ENCODE results near the gene TMEM63A.

The TMEM63A gene

DNA sequence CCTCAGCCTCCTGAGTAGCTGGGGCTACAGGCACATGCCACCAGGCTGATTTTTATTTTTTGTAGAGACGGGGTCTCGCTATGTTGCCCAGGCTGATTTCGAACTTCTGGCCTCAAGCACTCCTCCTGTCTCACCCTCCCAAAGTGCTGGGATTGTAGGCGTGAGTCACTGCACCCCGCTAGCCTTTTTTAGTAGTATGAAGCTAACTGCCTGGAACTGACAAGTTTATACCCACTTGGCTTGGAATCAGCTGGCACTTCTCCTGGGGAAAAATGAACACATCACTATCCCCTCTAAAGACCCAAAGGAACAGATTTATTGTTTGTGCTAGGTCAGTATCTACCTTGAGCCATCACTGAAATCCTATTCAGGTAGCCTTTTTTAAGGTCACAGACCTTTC lies 19.0 kb downstream of the TMEM63A start:
- DNase-seq = no peak

DNA sequence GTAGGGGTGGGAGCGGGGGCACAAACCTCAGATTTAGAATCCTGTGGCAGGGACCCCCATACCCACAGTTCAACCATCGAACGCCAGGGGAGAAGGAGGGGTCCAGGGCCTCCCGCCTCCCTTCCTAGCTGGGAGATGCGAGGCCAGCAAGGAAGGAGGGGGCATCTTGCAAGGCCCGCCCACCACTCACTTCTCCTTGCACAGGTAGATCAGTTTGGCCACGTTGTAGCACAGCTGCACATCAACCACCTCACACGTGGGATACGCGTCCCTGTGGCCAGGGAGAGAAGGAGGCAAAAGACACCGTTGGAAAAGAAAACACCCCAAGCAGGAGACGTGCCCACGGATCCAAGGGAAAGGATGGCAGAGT lies 19.6 kb downstream of the TMEM63A start:
- DNase-seq = no peak

DNA sequence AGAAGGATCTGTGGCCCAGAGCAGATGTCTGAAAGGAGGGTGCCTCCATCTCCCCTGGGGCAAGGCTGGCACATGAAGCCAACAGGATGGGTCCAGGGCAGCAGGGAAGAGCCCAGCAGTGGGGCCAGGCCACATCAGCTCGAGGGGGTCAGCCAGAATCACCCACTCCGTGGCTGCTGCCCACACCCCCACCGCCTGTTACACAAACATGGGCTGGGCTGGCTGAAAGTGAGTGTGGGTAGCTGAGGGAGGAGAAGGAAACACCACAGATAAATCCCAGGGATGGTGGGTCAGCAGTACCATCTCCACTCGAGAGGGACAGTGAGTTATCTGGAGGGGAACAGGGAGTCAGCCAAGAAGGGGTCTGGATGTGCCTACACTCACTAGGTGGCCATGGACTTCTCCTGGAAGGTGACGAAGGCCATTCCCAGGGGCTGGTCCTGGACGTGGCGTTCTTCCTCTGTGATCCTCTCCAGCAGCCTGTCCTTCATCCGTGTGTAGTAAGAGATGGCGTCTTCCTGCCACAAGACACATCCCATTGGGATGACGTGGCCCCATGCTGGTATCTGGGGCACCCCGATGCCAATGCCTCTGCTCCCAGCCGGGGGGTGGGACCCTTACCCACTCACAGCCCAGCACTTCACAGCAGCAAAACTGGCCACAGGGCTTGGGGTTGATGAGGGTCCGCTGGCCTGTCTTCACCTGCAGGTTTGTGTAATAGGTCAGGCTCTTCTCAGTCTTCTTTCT lies 20.2 kb downstream of the TMEM63A start:
- no peak for DNase-seq

DNA sequence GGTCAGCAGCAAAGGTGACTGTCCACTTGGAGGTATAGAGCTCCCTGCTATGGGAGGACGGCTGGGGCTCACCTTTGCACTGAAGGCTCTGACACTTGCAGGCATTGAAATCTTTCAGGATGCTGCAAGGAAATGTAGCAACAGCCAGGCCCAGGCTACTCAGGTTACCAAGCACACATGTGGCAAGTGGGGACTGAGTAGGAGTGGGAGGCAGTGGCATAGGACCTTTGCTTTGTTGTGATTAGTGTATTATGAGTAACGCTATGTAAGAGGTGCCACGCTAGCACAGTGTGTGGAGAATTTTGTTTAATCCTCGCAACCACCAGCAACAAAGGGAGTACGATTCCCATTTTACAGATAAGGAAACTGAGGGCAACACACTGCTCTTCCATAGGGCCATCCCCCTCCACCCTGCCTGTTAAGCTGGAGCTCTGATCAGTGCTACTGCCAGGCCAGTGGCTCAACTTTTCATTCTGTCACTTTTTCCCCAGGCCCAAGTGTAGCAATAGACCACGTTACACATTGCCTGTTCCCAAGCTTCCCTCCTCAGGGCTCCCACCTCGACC lies 21.2 kb downstream of the TMEM63A start:
- DNase-seq = no peak

DNA sequence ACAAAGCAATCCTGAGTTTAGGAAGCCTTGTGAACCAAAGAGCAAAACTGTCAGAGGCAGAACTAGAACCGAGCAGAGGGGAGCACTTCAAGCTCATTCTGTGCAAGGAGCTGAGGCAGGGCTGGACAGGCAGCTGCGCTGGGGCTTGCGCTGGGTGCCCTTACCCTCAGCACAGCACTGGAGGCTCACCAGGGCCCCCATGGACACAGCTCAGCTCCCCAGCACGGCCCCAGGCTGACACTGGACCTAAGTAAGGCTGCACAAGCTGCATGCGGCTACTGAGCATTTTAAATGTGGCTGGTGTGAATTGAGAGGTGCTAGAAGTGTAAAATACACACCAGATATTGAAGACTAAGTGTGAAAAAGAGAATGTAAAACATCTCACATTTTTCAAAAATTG lies 22.1 kb downstream of the TMEM63A start:
- no peak for DNase-seq

DNA sequence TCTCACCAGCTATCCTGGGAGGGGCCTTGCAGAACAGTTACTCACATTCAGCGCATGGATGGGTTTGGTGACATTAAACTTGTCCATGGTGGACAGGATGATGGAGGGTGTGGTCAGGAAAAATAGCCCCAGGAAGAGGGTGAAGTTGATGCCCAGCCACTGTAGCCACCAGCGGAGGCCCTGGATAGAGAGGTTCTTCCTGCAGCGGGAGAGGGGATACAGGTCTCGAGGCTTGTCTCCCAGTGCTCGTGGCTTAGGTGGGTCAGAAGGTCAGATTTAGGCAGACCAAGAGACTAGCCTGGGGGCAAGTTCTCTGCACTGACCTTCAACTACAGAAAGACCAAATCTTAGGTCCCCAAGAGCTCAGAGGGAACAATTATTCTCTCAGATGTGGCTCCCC lies 23.0 kb downstream of the TMEM63A start:
- no peak for DNase-seq

DNA sequence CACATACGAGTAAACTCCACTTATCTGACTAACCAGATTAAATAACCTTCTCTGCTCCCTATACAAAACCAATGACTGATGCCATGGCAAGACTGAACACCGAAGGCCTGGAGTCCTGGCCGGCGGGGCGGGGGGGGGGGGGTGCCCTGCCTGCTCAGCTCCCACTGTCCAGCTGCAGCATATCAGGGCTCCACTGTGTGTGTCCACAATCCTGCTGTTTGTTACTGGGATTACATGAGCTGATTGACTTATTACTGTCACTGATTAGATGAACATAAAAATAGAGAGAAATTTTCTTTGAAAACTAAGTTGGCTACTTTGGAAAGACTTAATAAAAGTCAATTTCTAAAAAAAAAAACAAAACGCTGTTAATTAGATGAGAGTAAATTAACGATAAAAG lies 24.9 kb downstream of the TMEM63A start:
- no peak for DNase-seq

DNA sequence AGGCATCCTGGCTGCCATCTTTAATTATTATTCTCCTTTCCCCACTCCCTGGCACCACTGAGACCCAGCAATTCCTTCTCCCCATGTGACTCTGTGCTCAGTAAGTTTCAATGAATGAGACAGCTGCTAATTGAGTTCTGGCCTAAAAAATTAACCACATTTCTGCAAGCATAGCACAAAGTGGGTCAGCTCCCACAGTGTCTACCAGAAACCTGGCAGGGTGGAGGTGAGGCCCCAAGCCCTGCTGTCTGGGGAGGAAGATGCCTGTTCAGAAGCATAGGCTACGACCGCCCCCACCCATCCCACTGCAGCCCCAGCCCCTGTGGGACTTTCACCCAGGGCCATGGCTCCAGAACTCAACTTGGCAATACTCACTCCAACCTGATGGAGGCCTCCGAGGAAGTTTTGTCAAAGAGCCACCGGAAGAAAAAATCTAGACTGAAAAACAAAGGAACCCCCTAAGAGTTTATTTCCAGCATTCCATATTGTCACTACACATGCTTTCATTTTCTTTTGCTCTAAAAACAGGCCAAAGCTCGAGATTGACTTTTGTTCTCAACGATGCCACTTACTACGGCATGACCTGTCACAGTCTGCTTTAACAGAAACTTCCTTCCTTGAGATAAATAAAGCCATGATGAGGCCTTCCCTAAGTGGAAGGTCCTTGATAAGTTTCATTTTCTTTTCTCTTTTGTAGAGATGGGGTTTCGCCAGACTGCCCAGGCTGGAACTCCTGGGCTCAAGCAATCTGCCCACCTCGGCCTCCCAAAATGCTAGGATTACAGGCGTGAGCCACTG lies 26.5 kb downstream of the TMEM63A start:
- no peak for DNase-seq

DNA sequence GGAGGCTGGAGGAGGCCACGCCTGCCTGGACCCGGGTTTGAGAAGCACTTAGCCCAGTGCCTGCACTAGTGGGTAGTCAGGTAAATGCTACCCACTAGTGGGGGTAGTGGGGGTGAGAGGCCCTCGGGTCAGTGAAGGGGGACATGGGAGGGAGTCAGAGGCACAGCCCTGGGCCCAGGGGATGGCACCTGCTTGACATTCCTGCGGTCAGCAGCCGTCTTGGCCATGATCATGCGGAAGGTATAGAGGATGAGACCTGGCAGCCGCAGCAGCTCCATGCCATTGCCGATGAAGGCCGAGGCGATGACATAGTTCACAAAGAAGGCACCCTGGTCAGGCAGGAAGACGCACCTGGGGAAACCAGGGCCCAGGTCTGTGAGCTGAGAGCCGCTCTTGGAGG lies 28.7 kb downstream of the TMEM63A start:
- DNase-seq = no peak

DNA sequence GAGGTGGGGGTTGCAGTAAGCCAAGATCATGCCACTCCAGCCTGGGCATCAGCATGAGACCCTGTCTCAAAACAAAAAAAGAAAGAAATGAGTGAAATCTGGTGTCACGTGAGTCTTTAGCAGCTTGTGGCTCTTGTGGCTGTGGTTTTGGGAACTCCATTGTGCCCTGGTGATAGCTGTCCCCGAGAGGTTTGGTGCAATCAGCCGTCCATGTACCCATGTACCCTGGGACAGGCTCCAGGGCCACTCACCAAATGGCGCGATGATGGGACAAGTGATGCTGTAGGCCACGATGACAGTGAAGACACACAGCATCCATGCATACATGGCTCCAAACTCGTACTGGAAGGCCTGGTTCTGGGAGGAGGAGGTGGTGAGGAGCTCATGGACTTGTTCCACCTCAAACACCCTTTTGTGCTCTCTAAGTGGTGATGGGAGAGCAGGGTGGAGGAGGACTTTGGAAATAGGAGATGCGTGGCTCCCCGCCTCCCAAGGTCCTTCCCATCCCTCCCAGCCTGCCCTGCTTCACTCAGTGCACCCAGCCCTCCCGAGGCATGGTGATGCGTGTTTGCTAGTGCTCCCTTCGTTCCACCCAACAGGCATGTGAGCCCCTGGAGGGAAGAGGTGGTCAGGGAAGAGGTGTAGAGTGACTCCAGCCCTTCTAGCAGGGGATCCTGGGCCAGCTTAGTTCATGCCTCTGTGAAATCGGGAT lies 29.6 kb downstream of the TMEM63A start:
- no peak for DNase-seq

DNA sequence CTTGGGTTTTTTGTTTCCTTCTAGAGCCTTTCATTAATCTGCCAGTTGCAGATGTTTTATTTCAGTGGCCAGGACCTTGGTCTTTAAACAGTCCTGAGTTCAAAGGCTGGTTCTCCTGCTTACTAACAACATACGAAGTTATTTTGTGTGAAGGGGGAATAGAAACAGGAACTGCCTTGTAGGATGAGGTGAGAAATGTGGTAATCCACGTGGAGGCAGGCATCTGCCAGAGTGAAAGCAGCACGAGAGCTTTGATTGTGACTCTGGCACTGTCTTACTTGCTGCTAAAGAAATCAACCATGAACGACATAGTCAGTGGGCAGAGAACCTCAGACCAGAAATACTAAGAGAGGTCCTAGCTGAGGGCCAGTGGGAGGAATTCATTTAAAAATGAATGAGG lies 30.4 kb downstream of the TMEM63A start:
- DNase-seq = no peak

DNA sequence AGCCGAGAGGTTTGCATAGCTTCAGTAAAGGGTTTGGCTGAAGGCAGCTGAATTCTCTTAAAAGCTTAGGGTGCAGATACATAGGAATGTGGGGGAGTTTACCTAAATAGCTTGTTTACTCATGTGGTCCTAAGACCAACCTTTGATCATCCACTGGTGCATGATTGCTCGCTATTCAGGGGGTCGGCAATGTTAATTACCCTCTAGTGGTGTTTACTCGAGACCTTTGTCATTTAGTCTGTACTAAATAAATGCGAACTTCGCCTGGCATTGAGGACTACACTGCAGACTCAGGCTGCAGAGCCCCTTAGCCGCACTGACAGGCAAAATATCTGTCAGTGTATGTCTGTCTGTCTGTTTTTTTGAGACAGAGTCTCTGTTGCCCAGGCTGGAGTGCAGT lies 31.8 kb downstream of the TMEM63A start:
- no peak for DNase-seq

DNA sequence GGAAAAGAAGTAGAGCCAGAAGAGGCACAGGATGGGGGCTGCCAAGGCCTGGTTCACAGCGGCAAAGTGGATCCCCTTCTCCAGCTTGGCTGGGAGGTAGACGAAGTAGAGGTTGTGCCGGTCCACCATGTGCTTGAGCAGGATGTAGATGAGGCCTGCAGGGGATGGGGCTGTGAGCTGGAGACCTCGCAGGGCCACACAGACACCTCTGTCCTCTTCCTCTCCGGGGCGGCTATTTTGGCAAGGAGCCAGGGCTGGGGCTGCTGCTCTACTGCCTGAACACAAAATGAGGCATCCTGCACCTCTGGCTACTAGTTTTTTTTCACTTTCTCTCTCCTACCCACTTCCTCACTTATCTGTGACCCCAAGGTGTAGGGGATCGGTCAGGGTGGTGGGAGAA lies 32.3 kb downstream of the TMEM63A start:
- DNase-seq = peak; percentile 45

DNA sequence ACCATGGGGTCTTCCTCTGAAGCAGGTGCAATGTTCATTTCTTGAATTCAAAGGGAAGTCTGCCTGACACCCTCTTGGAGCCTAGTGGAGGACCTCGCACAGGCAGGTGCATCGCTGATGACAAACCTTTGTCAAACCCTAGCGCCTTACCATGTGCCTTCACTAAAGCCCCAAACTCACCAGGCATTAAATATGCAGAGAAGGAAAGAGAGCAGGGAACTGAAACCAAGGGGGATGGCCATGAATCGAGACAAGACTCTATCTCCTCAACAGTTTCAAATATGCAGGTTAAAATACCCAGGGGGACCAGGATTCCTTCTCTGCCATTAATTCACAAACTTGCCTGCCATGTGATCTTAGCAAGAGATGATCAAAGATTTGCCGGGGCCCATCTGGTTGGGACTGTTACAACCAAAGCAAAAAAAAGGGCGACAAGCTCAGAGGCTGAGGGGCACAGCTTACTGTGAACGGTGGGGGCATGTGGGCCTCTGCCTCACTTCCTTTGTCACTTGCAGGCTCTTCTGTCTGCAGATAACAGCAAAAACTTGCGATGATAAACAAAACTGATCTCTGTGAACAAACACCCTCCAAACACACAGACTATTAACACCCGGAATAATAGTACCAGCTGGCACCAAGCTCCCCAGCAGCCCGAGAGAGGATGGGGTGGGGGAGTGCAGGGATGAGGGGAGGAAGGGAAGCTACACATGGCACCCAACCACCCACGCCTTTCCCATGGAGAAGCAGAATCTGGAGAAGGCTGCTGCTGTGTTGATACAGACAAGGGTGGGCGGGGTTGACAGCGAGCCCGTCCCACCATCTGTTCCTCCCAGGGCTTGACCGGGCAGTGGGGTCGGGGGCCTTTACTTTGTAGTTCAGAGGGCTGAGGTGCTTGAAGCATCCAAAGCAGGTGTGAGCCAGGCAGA lies 33.9 kb downstream of the TMEM63A start:
- peak; percentile 35 for DNase-seq

DNA sequence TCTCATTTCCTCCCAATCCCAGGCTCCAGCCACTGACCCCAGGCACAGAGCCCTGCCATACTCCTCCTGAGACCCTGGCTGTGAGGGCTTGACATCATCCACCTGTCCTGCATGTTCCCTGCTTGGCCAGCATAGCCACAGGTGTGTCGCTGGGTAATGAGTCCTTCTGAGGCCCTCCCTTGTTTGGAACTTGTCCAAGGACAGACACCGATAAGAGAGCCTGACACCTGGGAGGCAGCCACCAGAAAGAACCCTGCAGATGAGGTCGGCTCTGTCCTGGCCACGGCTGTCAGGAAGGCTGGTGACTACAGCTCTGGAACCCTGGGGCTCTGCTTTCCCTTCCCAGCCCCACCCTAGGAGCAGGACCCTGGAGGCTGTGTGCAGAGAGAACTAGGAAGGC lies 34.6 kb downstream of the TMEM63A start:
- DNase-seq = no peak

DNA sequence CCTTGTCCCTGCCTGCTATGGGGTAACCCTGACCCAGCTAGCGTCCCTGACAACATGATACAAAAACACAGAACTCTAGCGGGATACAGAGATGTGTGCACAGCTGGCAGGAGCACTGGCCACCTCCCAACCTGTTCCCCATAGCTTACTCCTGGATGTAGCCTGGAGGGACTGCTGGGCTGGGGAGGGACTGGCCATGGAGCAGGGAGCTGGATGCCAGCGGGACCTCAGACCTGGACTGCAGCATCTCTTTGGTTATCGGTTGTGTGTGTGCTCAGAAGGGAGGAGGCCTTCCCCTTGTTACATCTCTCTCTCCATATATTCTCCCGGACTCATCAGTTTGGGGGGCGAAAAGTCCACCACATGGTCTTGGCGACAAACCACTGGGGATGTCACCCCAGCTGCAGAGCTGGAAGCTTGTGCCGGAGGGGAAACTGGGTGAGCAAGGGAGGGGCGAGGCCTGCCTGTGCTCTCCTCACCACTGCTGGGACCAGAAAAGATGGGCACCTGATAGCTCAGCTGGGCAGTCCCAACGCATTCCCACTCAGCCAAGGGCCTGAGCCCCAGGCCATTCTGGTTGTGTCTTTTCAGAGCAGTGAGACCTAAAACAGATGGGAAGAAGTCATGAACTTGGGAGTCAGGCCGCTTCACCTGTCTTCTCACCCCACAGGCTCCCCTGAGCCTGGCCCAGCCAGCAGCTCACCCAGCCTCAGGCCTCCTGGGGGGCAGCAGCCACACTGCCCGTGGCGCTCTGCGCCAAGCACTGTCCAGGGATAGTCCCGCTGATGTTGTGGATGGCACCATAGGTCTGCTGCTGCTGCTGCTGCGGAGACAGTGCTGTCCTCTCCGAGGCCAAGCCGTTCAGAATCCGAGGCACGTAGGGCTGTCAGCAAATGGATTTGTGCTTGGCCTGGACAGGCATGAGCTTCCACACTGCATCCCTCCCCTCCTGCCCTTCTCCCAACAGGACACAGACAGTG lies 35.6 kb downstream of the TMEM63A start:
- DNase-seq = no peak

DNA sequence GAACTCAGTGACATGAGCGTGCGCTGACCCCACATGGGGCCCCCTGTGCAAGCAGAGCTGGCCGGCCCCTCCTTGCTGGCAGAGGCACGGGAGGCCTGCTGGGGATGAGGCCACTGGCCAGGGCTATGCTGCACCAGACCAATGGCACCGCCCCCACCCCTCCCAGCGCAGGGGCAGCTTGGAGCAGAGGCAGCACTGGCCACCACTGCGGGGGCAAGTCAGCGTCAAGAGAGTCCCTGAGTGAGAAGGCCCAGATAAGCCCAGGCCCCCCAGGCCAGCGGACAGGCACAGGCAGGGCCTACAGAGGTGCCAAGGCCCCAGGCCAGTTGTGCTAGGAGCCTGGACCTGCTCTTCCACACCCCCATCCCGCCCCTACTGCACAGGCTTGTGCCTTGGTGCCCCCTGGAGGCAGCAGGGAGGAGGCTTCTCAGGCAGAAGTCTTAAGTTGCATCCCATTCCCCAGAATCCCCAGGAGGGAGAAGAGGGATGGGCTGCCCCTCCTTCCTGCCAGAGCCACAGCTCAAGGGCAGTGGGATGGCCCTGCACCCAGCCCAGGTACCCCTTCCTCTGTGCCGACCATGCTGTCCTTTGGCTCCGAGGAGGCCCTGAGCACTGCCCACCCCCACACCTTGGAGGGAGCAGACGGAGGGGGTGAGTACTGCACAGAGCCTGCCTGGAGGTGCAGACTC lies 36.5 kb downstream of the TMEM63A start:
- no peak for DNase-seq

DNA sequence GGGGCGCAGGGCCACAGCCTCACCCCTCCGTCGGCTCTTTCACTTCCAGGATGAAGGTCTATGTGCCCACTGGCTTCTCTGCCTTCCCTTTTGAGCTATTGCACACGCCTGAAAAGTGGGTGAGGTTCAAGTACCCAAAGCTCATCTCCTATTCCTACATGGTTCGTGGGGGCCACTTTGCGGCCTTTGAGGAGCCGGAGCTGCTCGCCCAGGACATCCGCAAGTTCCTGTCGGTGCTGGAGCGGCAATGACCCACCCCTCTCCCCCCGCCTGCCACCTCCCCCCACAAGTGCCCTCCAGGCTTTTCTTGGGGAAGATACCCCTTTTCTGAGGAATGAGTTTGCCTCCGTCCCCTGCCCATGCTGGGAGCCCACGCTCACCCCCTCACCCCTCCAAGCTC lies 37.1 kb downstream of the TMEM63A start:
- DNase-seq = no peak

DNA sequence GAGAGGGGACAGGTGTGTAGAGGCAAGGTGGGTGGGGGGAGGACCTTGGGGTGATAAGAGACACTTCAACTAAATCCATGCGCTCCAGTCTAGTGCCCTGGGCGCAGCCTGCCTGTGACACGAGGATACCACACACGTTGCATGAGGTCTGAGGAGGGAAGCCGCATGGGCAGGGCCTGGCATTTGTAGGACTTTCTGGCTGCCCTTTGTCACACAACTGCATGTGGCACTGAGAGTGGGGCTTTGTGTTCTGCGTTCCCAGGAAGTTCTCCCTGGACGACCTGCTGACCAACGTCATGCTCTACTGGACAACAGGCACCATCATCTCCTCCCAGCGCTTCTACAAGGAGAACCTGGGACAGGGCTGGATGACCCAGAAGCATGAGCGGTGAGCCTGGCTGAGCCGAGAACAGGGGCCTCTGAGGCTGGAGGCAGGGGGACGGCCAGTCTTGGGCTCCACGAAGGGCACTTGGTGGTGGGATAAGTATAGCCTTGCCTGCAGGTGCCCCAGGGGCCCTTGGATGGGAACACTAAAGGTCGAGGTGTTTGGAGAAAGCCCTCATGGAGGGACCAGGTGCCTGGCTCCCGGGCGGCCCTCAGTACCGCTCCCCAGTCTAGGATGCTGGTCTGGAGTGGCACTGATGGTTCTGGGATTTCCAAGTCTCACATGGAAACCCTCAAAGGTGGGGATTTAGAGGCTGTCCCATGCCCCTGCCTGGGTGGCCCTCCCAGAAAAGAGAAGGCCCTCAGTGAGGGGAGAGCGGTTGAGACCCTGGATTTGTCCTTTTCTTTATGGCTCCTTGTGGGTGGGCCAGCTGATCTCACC lies 37.7 kb downstream of the TMEM63A start:
- no peak for DNase-seq

DNA sequence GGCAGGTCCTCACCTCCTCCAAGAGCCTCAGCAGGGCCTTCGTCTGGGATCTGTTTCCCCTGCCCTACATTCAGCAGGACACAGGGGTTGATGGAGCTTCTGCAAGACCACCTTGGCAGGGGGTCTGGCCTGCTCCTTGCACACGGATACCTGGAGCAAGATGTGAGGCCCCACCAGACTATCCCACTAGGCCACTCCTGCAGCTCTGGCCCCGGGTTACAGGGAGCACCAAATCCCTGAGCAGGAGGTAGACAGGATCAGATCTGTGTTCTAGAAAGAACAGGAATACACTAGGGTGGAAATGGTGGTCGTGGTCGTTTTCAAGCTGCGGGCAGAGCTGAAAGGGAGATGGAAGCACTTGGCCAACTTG lies 38.8 kb downstream of the TMEM63A start:
- DNase-seq = no peak
